ENCODE data around the gene PIK3C2A.
"Not testable (repeated sequence)": the region's sequence is repeated elsewhere in the genome, so short reads cannot be mapped to it uniquely, and the experiment has no call there.

Gene PIK3C2A

GRCh38 chr11:17207317-17208256 is at the start of gene PIK3C2A:
PIK3C2A (minus strand) TSS chr11:17207986; CDS start chr11:17169741, 38,245 bp downstream.
- no peak for FAIRE-seq

- FAIRE-seq = no peak
Measured at GRCh38 chr11:17257196-17257595, 49.4 kb upstream of the PIK3C2A start.

GRCh38 chr11:17256512-17256911 is 48.7 kb upstream of the PIK3C2A start:
- no peak for FAIRE-seq

GRCh38 chr11:17252704-17253103 is 44.9 kb upstream of the PIK3C2A start:
- FAIRE-seq = no peak

GRCh38 chr11:17250561-17251350 is 43.0 kb upstream of the PIK3C2A start:
- no peak for FAIRE-seq

- no peak for FAIRE-seq
Measured at GRCh38 chr11:17244046-17244445, 36.3 kb upstream of the PIK3C2A start.

- FAIRE-seq = not testable (repeated sequence)
Measured at GRCh38 chr11:17242954-17243353, 35.2 kb upstream of the PIK3C2A start.

- FAIRE-seq = no peak
Measured at GRCh38 chr11:17240780-17241179, 33.0 kb upstream of the PIK3C2A start.

- not testable (repeated sequence) for FAIRE-seq
Measured at GRCh38 chr11:17239927-17240326, 32.1 kb upstream of the PIK3C2A start.

- no peak for FAIRE-seq
Measured at GRCh38 chr11:17238377-17238776, 30.6 kb upstream of the PIK3C2A start.

- no peak for FAIRE-seq
Measured at GRCh38 chr11:17233101-17233500, 25.3 kb upstream of the PIK3C2A start.

GRCh38 chr11:17230867-17231851 is 23.4 kb upstream of the PIK3C2A start:
- no peak for FAIRE-seq

GRCh38 chr11:17229481-17230152 is 21.8 kb upstream of the PIK3C2A start:
- no peak for FAIRE-seq

GRCh38 chr11:17228186-17228925 is 20.6 kb upstream of the PIK3C2A start:
- not testable (repeated sequence) for FAIRE-seq

GRCh38 chr11:17224727-17225126 is 16.9 kb upstream of the PIK3C2A start:
- FAIRE-seq = no peak

GRCh38 chr11:17221968-17222367 is 14.2 kb upstream of the PIK3C2A start:
- no peak for FAIRE-seq

GRCh38 chr11:17219016-17219415 is 11.2 kb upstream of the PIK3C2A start:
- FAIRE-seq = no peak

GRCh38 chr11:17218403-17218802 is 10.6 kb upstream of the PIK3C2A start:
- no peak for FAIRE-seq

GRCh38 chr11:17217401-17217800 is 9.6 kb upstream of the PIK3C2A start:
- FAIRE-seq = no peak

GRCh38 chr11:17214338-17214737 is 6.6 kb upstream of the PIK3C2A start:
- no peak for FAIRE-seq

- FAIRE-seq = no peak
Measured at GRCh38 chr11:17211286-17211685, 3.5 kb upstream of the PIK3C2A start.
